Measurements from ENCODE around the gene SORBS1. TPM values are rescaled to one million over a fixed set of nuclear protein-coding genes. Genes with fewer than 3 reads are reported as not detected.

SORBS1 gene
- total RNA-seq, 1 donor from 2014 or later: 30.7 TPM

- no peak overlapping the region for H3K4me3 Mint-ChIP-seq (ENCODE audit: low read depth)
- H3K36me3 Mint-ChIP-seq (ENCODE audit: insufficient read depth): no peaks in the 10 kb centered on the region
- H3K9me3 Mint-ChIP-seq (ENCODE audit: low read depth): no peaks in the 10 kb centered on the region
- peaks cover 31% of the 10 kb centered on the region for H3K4me1 Mint-ChIP-seq (ENCODE audit: low read depth)
- no peak for DNase-seq (ENCODE audit: low spot score, unreplicated experiment)
- TF ChIP-seq CTCF (IDR thresholded peaks at IDR 0.05; ENCODE audit: unreplicated experiment): no peak
- H3K27me3 Mint-ChIP-seq: peaks cover 2% of the 10 kb centered on the region
- H3K27ac Mint-ChIP-seq: no peak overlapping the region
Measured at GRCh38 chr10:95531058-95531809, 29.9 kb downstream of the SORBS1 start.

- Mint-ChIP-seq H3K4me3 (ENCODE audit: low read depth) (no peak overlapping the region), H3K9me3 (ENCODE audit: low read depth) (no peaks in the 10 kb centered on the region), H3K4me1 (ENCODE audit: low read depth) (peaks cover 30% of the 10 kb centered on the region), H3K36me3 (ENCODE audit: insufficient read depth) (no peaks in the 10 kb centered on the region), H3K27ac (no peak overlapping the region), H3K27me3 (peaks cover 2% of the 10 kb centered on the region)
- TF ChIP-seq CTCF (IDR thresholded peaks at IDR 0.05; ENCODE audit: unreplicated experiment): no peak
- DNase-seq (ENCODE audit: low spot score, unreplicated experiment): no peak
Measured at GRCh38 chr10:95530561-95530960, 30.6 kb downstream of the SORBS1 start.

- TF ChIP-seq CTCF (IDR thresholded peaks at IDR 0.05; ENCODE audit: unreplicated experiment): no peak
- no peaks in the 10 kb centered on the region for H3K9me3 Mint-ChIP-seq (ENCODE audit: low read depth)
- H3K36me3 Mint-ChIP-seq (ENCODE audit: insufficient read depth): no peaks in the 10 kb centered on the region
- H3K27ac Mint-ChIP-seq: no peak overlapping the region
- peaks cover 2% of the 10 kb centered on the region for H3K27me3 Mint-ChIP-seq
- DNase-seq (ENCODE audit: low spot score, unreplicated experiment): no peak
- no peak overlapping the region for H3K4me3 Mint-ChIP-seq (ENCODE audit: low read depth)
- H3K4me1 Mint-ChIP-seq (ENCODE audit: low read depth): peaks cover 28% of the 10 kb centered on the region
Measured at GRCh38 chr10:95530029-95530428, 31.1 kb downstream of the SORBS1 start.

- Mint-ChIP-seq H3K27me3 (peaks cover 2% of the 10 kb centered on the region), H3K36me3 (ENCODE audit: insufficient read depth) (no peaks in the 10 kb centered on the region), H3K4me3 (ENCODE audit: low read depth) (no peak overlapping the region), H3K27ac (no peak overlapping the region), H3K9me3 (ENCODE audit: low read depth) (no peaks in the 10 kb centered on the region), H3K4me1 (ENCODE audit: low read depth) (peaks cover 14% of the 10 kb centered on the region)
- DNase-seq (ENCODE audit: low spot score, unreplicated experiment): no peak
- TF ChIP-seq CTCF (IDR thresholded peaks at IDR 0.05; ENCODE audit: unreplicated experiment): no peak
Measured at GRCh38 chr10:95526044-95526443, 35.1 kb downstream of the SORBS1 start.

GRCh38 chr10:95525033-95525418, 36.1 kb downstream of the SORBS1 start:
- no peak overlapping the region for H3K4me3 Mint-ChIP-seq (ENCODE audit: low read depth)
- H3K36me3 Mint-ChIP-seq (ENCODE audit: insufficient read depth): no peaks in the 10 kb centered on the region
- H3K4me1 Mint-ChIP-seq (ENCODE audit: low read depth): peaks cover 6% of the 10 kb centered on the region
- DNase-seq (ENCODE audit: low spot score, unreplicated experiment): no peak
- no peaks in the 10 kb centered on the region for H3K27me3 Mint-ChIP-seq
- no peaks in the 10 kb centered on the region for H3K9me3 Mint-ChIP-seq (ENCODE audit: low read depth)
- no peak for TF ChIP-seq CTCF (IDR thresholded peaks at IDR 0.05; ENCODE audit: unreplicated experiment)
- no peak overlapping the region for H3K27ac Mint-ChIP-seq

All from progenitor cell of endocrine pancreas (in vitro differentiated cells).